Omental fat pad (tissue), 4 donors: Measurements from ENCODE around the gene CRB2. TPM values are rescaled to one million over a fixed set of nuclear protein-coding genes. Genes with fewer than 3 reads are reported as not detected.

Source experiments
- ATAC-seq: fragments of 150-250 bp; one replicate; pipeline ENCODE4 v1.9.1; 2016; ENCODE audit warnings: mild to moderate bottlenecking, moderate library complexity; ENCODE audit not compliant: low FRiP score
- DNase-seq: peaks from one replicate; pipeline ENCODE4 v3.0.0-alpha.2; 2019; ENCODE audit warnings: low spot score
- CTCF ChIP-seq, 3 donors: fragments of 450-650 bp; IDR thresholded peaks; one replicate each; pipeline ENCODE4 v1.5.1; 2016 to 2017; ENCODE audit warnings: antibody characterized with exemption in 3 of 3, mild to moderate bottlenecking in 3 of 3, moderate library complexity in 2 of 3
- total RNA-seq, 4 donors: library from RNA; depleted of rRNA; stranded (reverse); fragments of >200 nt; gene quantifications; one replicate each; pipeline ENCODE4 v1.1.0, GENCODE V29; 2016

The CRB2 gene
- total RNA-seq, 4 donors from 2014 or later: 0.32 to 16.2 (median 3.5) TPM

DNA sequence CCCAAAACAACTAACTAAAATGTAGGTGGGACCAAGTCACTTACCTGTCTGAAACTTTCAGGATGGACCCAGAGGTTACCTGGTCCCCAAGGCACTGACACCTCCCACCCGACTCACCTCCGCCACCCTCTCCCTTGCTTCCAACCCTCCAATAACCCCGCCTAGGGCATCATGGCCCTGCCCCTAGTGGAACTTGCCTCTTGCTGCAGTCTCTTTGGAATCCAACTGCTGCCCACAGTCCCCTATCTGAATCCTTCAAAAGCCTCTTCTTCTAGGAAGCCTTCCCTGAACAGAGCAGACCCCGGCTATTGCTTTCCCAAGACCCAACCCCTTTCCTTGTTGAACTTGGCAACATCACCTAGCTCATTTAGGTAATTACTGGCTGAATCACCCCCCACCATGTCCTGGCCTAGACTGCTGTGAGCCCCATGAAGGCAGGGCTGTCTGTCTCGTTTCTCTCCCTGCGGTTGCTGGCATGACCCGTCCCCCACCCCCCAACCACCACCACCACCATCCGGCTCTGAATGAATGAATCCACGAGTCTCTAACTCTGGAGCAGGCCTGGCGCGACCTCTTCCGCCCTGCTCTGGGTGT lies 9.4 kb downstream of the CRB2 start:
- no peak for TF ChIP-seq CTCF (IDR thresholded peaks at IDR 0.05)
- ATAC-seq (no peak), DNase-seq (no peak)

DNA sequence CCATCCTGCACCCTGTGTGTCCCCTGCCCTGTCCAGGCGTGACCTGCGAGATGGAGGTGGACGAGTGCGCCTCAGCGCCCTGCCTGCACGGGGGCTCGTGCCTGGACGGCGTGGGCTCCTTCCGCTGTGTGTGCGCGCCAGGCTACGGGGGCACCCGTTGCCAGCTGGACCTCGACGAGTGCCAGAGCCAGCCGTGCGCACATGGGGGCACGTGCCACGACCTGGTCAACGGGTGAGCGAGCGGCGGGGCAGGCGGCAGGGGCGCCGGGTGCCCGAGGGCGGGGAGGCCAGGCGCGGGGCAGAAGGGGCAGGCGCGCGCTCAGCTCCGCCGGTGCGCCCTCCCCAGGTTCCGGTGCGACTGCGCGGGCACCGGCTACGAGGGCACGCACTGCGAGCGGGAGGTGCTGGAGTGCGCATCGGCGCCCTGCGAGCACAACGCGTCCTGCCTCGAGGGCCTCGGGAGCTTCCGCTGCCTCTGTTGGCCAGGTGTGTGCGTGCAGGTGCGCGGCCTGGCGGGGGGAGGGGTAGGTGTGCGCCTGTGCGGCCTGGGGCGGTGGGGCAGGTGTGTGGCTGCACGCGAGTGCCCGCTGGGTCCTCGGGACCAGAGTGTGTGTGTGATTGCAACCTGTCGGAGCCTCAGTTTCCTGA lies 10.0 kb downstream of the CRB2 start:
- ATAC-seq (no peak), DNase-seq (no peak)

GRCh38 chr9:123368023-123368422 lies 12.0 kb downstream of the CRB2 start:
- TF ChIP-seq CTCF (IDR thresholded peaks at IDR 0.05): no peak
- no peak for ATAC-seq
- no peak for DNase-seq

More for the DNA sequence above, 10.0 kb downstream of the CRB2 start:
- no peak for TF ChIP-seq CTCF (IDR thresholded peaks at IDR 0.05)

DNA sequence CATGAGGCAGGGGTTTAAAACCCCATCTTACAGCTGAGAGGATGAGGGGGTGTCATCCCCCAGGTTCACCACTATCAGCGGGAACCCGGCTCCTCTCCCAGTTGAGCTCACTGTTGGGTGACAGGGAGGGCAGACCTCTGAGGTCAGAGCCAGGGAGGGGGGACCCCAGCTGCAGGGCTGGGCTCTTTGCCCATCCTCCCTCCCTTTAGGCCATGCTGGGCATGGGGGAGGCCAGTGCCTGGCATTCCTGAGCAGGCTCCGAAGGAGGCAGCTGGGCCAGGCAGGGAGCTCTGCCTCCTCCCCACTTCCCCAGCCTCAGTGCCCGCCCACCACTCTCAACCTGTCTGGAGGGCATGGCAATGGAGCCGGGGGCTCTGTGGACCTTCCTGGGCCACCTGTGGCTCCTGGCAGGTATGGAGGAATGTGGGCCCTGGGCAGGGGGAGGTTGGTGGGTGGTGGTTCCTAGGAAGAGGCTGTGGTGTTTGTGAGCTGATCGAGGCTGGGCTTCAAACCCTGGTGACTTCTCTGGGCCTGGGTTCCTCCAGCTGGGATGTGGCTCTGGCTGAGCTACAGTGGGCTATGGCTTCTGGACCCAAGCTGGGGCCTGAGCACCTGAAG lies 12.6 kb downstream of the CRB2 start:
- DNase-seq (no peak), ATAC-seq (no peak)
- no peak for TF ChIP-seq CTCF (IDR thresholded peaks at IDR 0.05)

GRCh38 chr9:123369296-123369695 lies 13.3 kb downstream of the CRB2 start:
- no peak for DNase-seq
- ATAC-seq: no peak
- no peak for TF ChIP-seq CTCF (IDR thresholded peaks at IDR 0.05)

DNA sequence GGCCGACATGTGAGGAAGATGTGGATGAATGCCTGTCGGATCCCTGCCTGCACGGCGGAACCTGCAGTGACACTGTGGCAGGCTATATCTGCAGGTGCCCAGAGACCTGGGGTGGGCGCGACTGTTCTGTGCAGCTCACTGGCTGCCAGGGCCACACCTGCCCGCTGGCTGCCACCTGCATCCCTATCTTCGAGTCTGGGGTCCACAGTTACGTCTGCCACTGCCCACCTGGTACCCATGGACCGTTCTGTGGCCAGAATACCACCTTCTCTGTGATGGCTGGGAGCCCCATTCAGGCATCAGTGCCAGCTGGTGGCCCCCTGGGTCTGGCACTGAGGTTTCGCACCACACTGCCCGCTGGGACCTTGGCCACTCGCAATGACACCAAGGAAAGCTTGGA lies 14.1 kb downstream of the CRB2 start:
- ATAC-seq (no peak), DNase-seq (no peak)
- TF ChIP-seq CTCF (IDR thresholded peaks at IDR 0.05): no peak
